Measurements from ENCODE around the gene C1QA.
"Not testable (repeated sequence)": the region's sequence is repeated elsewhere in the genome, so short reads cannot be mapped to it uniquely, and the experiment has no call there.

The C1QA gene

DNA sequence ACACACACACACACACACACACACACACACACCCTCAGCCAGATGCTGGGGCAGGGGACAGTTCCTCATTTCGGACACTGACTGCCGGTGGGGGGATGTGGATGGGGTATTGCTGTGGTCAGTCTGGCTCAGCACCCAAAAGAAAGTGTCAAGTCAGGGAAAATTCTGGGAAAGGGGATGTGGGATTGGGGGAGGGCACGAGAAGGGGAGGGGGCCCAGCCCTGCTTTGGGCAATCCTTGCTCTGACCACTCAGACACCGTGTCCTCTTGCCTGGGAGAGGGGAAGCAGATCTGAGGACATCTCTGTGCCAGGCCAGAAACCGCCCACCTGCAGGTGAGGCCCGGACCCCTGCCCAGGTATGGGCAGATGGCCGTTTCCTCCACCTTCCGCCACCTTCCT is 7.0 kb downstream of the C1QA start, which contains the start of gene C1QC:
TSS of gene C1QC (plus strand) at position 253 of the 400 bp plus-strand sequence. CDS start 391 bp downstream, outside the sequence.
- no peak for FAIRE-seq

DNA sequence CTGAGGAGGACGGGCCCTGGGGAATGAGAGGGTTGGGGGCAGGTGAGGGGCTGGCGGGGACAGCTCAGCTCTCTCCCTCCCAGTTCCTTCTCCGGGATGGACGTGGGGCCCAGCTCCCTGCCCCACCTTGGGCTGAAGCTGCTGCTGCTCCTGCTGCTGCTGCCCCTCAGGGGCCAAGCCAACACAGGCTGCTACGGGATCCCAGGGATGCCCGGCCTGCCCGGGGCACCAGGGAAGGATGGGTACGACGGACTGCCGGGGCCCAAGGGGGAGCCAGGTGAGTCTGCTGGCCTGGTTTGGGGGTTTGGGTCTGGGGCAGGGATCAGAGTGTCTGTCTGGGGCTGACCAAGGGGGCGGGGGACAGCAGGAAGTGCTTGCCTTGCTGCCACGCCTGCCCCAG is 7.5 kb downstream of the C1QA start:
- FAIRE-seq = no peak

DNA sequence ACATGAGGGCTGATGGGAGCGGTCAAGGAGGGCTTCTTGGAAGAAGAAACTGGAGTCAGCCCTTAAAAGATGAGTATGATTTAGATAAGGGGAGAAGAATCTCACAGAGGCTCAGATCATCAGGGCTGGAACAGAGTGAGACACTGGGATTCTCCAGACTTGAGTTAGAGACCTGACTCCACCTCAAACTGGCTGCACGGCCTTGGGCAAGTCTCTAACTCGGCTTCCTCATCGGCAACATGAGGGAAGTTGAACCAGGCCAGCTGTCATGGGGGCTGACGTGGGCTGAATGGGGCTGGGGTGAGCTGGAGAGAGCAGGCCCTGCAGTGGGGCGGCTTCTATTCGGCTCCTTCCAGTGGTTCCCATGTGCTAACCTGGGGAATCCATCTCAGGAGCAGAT is 9.5 kb downstream of the C1QA start:
- no peak for FAIRE-seq

DNA sequence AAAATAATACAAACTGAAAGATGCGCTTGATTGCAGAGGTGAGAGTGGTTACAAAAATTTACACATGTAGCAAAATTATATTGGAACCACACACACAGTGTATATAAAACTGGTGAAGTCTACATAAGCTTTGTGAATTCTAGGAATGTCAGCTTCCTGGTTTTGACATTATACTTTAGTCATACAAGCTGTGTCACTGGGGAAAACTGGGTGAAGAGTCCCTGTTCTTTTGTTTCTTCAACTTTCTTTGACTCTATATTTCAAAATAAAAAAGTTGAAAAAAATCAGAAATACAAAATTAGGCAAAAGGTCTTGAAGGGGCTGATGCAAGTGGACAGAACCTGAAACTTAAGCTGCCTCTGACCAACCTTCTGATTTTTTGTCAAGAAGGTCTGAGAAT is 10.0 kb downstream of the C1QA start:
- no peak for FAIRE-seq

DNA sequence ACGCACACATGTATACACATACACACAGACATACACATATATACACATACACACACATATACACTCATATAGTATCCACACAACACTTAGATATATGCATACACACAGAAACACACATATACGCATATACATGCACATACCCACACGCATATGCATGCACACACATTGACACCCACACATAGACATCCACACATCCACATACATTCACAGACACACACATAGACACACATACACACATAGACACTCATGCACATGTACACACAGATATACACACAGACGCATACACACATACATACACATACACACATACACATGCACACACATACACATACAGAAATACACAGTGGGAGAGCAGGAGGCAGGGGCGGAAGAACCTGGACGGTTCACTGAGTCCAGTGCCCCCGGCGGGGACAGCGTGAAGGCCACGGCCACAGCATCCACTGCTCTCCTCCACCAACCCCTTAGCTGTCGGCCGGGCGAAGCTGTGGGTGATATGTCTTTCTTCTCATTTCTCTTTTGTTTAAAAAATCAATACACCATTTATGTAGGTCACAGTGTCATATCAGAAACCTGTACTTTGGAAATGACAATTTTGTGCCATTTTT is 13.8 kb downstream of the C1QA start:
- no peak for FAIRE-seq

DNA sequence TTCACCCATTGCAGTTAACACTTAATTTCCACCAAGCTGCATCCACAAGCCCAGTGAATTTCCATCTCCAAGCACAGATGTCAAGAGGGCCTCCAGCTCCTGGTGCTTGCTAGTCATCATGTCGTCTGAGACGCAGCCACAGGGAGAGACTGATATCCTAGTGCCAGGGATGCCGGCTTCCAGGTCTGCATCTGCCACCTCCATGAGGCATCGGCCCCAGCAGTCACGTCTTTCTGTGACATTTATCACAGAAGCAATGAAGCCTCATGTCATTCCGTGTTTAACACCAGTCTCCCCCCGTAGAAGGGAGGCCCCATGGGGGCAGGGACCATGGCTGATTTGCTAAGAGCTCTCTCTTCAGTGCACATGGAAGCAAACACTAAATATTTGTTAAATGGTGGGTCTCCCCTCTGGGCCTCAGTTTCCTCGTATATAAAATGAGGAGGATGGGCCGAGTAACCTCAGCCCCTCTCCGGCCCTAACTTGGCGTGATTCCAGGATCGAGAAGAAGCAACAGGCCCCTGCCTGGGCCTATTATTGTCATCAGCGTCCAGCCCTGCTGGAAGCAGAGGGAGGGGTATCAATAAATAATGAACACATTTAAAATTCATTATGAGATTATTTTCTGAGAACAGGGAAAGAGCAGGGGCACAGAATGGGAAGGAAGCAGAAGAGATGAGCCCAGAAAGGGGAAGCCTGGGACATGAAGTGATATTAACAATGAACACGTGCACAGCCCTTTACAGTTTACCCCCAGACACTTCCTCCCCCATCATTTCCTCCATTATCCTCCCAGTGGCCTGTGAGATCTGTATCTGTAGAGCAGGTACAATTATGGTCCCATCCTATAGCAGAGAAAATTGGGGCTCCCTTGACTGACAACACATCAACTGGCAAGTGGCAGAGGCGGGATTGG is 15.8 kb downstream of the C1QA start:
- no peak for FAIRE-seq

DNA sequence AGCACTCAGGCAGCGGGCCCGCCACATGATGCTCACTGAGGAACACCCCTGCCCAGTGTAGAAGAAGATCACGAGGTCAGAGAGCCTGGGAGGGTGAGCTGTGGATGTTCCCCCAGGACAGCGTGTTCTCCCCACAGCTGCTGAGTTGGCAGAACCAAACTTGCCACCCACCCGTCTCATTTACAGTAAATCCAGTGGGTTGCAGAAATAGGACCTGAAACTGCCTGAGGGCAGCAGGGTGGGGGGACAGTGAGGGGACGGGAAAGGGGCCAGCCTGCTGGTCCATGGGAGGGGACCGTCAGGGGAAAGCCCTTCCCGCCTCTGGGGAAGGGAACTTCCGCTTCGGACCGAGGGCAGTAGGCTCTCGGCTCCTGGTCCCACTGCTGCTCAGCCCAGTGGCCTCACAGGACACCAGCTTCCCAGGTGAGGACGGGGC is 16.5 kb downstream of the C1QA start, which contains the start of gene C1QB:
TSS of gene C1QB (plus strand) at position 356 of the 436 bp plus-strand sequence. CDS start 6,227 bp downstream, outside the sequence.
- no peak for FAIRE-seq

DNA sequence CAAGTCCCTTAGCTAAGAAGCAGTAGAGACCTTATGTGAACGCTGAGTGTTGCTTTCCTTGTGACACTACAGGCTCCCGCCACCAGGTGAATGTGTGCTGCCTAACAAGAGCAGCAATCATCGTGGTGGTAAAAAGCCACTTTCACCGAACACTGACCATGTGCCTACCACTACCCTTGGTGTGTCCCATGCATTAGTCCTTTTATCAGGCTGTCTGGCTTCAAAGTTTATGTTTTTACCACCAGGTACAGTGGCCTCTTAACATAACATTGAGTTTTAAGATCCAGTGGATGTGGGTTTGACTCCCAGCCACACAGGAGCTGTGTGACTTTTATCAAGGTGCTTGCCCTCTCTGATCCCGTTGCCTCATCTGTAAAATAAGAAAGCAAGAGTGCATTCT is 18.3 kb downstream of the C1QA start:
- FAIRE-seq = no peak

DNA sequence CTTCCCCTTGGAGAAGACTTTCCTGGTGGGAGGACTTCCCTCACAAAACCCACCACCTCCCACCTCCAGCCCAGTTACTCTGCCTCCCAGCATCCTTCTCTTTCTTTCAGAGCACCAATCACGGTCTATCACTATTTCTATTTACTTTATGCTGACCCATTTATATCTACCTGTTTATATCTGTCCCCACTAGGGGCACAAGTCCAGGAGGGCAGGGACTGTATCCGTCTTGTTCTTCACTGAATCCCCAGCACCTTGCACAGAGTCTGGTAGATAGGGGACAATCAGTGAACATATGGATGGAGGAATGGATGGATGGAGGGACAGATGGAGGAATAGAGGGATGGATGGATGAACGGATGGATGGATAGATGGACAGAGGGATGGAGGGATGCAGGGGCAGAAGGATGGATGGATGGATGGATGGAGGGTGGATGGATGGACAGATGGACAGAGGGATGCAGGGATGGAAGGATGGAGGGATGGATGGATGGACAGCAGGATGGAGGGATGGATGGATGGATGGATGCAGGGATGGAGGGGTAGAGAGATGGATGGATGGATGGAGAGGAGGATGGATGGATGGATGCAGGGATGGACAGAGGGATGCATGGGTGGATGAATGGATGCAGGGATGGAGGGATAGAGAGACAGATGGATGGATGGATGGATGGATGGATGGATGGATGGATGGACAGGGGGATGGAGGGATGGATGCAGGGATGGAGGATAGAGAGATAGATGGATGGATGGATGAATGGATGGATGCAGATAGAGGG is 22.1 kb downstream of the C1QA start:
- FAIRE-seq = no peak

DNA sequence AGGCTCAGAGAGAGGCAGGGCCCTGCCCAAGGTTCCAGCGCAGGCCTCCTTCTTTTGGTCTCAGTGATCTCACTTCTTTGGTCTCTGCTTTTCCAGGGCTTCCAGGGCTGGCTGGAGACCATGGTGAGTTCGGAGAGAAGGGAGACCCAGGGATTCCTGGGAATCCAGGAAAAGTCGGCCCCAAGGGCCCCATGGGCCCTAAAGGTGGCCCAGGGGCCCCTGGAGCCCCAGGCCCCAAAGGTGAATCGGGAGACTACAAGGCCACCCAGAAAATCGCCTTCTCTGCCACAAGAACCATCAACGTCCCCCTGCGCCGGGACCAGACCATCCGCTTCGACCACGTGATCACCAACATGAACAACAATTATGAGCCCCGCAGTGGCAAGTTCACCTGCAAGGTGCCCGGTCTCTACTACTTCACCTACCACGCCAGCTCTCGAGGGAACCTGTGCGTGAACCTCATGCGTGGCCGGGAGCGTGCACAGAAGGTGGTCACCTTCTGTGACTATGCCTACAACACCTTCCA is 24.4 kb downstream of the C1QA start:
- no peak for FAIRE-seq

DNA sequence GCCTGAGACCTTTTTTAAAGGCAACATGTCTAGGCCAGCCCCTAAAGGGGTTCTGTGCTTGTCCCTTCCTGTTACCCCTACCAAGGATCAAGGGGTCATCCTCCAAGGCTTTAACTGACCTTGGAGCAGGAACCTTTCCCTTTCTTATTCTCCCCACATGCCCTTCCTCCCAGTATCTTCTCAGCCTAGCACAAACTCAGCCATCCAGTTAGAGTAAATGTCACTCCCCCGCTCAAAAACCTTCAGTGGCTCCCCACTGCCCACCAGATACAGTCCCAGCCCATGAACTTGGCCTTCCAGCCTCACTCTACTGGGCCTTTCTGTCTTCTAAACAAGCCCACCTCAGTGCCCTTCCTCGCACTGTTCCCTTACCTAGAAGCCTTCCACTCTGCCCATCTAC is 25.5 kb downstream of the C1QA start:
- no peak for FAIRE-seq

DNA sequence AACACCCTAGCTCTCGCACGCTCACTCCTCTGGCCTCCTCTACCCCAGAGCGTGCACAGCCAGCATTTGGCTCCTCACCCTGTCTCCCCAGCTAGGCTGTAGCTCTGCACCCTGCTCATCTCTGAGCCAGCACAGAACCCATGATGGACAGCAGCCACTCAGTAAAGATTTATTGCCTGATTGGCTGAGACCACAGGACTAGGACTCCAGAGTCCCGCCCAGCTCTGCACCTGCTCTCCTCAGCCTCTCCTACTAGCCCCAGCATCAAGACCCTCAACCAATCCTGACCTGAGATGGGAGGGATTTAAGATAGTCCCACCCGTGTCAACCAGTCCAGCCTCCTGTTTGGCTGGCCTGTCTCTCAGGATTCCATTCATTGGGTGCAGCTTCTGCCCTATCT is 25.9 kb downstream of the C1QA start:
- FAIRE-seq = no peak

DNA sequence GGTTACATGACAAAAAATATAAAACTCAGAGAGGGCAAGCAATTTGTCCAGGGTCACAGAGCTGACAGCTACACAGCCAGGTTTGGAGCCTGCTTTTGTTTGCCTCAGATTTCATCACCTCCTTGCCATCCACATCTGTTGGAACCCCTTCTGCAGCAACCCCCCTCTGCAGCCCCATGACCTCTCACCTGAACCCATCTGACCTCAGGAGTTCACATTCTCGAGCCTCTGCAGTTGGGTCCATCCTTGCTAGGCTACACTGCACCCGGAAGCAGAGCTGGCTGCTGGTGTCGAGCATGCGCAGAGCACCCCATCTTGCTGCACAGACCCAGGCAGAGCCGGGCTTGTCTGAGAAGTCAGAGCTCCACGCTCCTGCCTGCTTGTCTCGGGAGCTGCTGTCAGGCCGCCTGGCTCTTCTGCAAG is 26.6 kb downstream of the C1QA start:
- no peak for FAIRE-seq

DNA sequence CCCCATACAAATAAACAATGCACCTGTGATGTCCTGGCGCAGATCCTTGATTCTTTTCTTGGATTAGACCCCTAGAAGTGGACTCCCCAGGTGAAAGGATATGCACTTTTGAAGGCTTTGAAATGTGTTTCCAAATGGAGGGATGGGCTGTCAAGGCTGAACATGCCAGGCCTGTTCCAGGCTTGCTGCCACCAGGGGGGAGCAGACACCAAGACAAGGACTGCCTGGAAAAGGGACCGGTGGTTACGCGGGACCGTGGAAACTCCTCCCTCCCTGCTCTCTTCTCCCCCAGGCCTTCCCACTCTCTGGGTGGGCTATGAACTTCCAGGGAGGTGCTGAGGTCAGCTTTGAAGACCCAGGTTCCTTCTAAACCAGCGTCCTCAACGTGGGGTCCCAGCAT is 29.3 kb downstream of the C1QA start:
- FAIRE-seq = no peak

DNA sequence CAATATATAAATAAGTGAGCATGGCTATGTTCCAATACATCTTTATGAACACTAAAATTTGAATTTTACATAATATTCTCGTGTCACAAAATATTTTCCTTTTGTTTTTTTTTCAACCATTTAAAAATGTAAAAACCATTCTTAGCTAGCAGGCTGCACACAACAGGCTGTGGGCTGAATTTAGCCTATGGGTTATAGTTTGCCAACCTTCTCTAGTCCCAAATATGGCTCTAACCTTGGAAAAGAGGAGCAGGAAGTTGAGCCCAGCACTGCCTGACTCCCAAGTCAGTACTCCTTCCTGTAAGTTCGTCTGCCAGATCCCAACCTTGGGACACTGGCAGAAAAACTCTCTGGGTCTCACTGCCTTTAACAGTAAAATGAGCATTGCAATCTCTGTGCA is 30.0 kb downstream of the C1QA start:
- no peak for FAIRE-seq

DNA sequence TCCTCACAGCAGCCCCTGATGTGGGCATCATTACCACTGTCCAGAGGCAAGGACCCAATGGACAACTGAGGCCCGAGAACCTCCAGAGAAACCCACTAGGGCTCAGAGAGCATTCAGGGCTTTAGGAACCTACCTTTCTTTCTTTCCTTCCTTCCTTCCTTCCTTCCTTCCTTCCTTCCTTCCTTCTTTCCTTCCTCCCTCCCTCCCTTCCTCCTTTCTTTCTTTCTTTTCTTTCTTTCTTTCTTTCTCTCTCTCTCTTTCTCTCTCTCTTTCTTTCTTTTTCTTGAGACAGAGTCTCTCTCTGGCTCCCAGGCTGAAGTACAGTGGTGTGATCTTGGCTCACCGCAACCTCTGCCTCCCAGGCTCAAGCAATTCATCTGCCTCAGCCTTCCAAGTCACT is 32.4 kb downstream of the C1QA start:
- FAIRE-seq = not testable (repeated sequence)

DNA sequence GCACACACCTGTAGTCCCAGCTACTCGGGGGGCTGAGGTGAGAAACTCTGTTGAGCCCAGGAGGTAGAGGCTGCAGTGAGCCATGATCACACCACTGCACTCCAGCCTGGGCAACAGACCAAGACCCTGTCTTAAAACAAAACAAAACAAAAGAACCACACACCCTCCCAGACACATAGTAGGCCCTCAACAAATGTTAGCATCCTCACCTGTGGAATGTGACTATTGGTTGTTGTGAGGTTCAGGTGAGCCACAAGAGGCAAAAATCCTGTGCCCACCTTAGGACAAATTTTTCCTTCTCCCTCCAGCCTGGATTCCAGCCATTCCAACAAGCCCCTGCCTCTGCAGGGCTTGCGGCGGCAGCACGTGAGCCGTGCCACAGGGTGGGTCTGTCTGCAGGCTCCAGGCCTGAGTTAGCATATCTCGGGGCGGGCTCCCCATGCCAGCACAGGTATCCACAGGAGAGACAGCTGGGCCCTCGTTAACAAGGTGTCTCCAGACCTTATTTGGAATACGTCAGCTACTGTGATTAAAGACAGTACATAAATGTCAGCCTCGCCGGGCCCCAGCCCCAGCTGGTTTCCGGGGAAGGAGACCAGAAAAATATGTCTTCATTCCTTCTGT is 34.0 kb downstream of the C1QA start:
- no peak for FAIRE-seq

DNA sequence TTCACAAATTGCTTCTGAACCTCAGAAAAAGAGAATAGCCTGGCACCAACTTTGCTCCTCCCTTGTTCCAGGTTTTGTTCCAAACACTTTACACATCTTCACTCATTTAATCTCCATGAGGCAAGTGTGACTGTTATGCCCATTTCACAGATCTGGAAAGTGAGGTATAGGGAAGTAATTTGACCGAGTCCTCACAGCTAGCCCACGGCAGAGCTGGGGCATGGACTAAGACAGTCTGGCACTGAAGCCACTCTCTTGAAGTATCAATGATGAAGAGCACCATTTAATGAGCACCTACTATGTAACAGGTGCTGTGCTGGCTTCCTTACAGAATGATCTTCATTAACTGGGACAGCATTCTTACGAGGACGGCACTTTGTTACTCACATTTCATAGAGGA is 35.6 kb downstream of the C1QA start:
- no peak for FAIRE-seq

DNA sequence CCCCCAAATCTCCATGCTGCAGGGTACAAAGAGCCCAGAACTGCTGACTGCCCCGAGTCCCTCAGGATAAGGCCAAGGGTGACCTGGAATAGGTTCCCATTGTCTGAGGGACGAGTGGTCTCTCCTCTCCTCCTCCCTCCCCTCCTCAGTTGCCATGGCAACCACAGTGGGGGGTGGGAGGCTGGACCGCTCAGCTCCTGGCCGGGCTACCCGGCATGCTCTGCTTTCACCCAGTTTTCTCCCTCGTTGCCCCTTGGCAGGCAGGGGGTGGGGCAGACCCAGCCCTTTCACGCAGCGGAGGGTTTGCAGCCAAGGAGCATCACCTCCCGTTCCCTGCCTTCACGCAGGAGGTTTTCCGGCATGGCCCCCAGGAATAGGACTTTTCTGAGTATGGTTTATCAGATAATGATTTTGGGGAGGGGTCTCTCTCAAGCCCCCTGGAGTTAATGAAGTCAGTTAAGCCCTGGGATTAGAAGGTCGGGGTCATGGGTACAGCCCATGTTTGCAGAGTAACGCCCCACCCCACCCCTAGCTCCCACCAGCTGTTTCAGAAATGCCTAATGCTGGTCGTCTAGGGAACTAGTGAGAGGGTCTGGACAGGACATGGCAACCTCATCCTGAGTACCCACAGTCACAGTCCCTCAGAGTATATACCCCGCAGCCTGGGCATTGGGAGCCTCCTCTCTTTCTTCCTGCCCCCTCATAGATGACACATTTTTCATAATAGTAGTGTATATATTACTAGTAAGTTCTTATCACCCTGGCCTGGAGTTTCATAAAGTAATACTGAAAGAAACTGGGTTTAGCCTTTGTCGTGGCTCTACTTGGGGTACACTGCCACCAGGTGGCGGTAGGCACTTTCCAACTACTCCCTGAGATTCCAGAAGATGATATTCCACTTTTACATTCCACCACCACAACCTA is 37.3 kb downstream of the C1QA start:
- no peak for FAIRE-seq

DNA sequence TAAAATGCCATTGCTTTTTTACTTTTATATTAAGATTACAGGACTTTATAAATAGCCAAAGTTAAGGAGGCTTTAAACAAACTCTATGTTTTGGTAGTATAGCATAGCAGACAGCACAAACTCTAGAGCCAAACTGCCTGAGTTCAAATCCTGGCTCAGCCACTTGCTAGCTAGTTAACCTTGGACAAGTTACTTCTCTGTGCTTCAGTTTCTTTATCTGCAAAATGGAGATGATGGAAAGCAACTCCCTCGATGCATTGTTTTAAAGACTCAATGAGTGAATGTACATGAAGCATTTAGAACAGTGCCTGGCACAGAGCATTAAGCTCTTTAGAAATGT is 38.0 kb downstream of the C1QA start:
- no peak for FAIRE-seq

DNA sequence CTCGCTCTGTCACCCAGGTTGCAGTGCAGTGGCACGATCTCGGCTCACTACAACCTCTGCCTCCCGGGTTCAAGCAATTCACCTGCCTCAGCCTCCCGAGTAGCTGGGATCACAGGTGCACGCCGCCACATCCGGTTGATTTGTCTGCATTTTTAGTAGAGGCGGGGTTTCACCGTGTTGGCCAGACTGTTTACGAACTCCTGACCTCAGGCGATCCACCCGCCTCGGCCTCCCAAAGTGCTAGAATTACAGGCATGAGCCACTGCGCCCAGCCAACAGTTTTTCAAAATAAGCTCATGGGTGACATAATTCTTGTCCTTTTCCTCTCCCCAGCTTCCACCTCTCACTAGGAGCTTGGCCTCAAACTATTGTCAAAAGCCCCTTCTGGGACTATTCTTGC is 39.7 kb downstream of the C1QA start:
- FAIRE-seq = not testable (repeated sequence)

Data from endometrium (tissue), 2 donors.